Endothelial cell of umbilical vein (primary cell): ENCODE results near the gene MROH7. TPM values are rescaled to one million over a fixed set of nuclear protein-coding genes. Genes with fewer than 3 reads are reported as not detected.

Experiments used
- BruUV-seq: library from RNA; stranded (reverse); fragments of 400-500 nt; replicated peaks from 2 replicates; lab custom pipeline; 2021; lab: Mats Ljungman, UMichigan
- CTCF ChIA-PET: fragments of 300-600, 350-600 bp; sonication (Branson Sonifier 250); formaldehyde crosslinking; loops from one replicate; lab custom pipeline; 2021; ENCODE audit warnings: antibody characterized with exemption, inconsistent platforms; lab: Charles Lee
- POLR2A ChIA-PET: fragments of 300-600, 350-600 bp; sonication (Branson Sonifier 250); formaldehyde crosslinking; loops from one replicate; lab custom pipeline; 2021; ENCODE audit warnings: antibody characterized with exemption, inconsistent platforms; lab: Charles Lee
- DNase-seq: peaks from one replicate; pipeline ENCODE4 v3.0.0-alpha.2; 2011; ENCODE audit warnings: low read depth, low spot score
- FAIRE-seq: peaks from 2 replicates; lab custom pipeline; 2011; peaks lifted over from hg19 to GRCh38; lab: Jason Lieb, UNC
- H2AFZ ChIP-seq: 2 replicates; pipeline ENCODE4 v1.6.0; 2012; ENCODE audit warnings: low read depth, low read length, control low read depth, inconsistent platforms
- H3K27ac ChIP-seq: 2 replicates; pipeline ENCODE4 v1.5.1; 2011; ENCODE audit warnings: low read depth, mild to moderate bottlenecking, control low read depth, low read length, moderate library complexity; ENCODE audit not compliant: insufficient read depth
- H3K27me3 ChIP-seq, 2 experiments: 2 replicates each; pipeline versions ENCODE4 v1.6.0 to v1.6.1; 2011; ENCODE audit warnings: low read length in 2 of 2, mixed read lengths in 1 of 2; ENCODE audit not compliant: control insufficient read depth in 2 of 2, insufficient read depth in 2 of 2
- H3K36me3 ChIP-seq, 2 experiments: 2 replicates in 1 of 2; 3 replicates in 1 of 2; pipeline ENCODE4 v1.5.1; 2011; ENCODE audit warnings: low read length in 2 of 2, mild to moderate bottlenecking in 1 of 2, moderate library complexity in 1 of 2; ENCODE audit not compliant: control insufficient read depth in 2 of 2, insufficient read depth in 2 of 2; ENCODE audit errors: extremely low read depth in 1 of 2
- H3K4me1 ChIP-seq: 3 replicates; pipeline ENCODE4 v1.5.1; 2011; ENCODE audit warnings: mild to moderate bottlenecking, low read length; ENCODE audit not compliant: control insufficient read depth, insufficient read depth; ENCODE audit errors: extremely low read depth
- H3K4me2 ChIP-seq: 2 replicates; pipeline ENCODE4 v1.6.1; 2011; ENCODE audit warnings: low read length, control low read depth, mixed read lengths; ENCODE audit not compliant: insufficient read depth
- H3K4me3 ChIP-seq, 3 experiments: fragments of 200-600 bp in 1 of 3; sonication (generic), shearing (Covaris generic) in 1 of 3; replicated peaks in 1 of 3; 2 replicates each; pipeline ENCODE4 v1.5.1; 2011 to 2016; ENCODE audit warnings: control low read depth in 3 of 3, low read length in 3 of 3, mild to moderate bottlenecking in 2 of 3, inconsistent platforms in 1 of 3, low read depth in 1 of 3, moderate library complexity in 1 of 3; ENCODE audit not compliant: insufficient read depth in 1 of 3
- H3K79me2 ChIP-seq: 2 replicates; pipeline ENCODE4 v1.6.0; 2012; ENCODE audit warnings: low read length, inconsistent platforms; ENCODE audit not compliant: control insufficient read depth, insufficient read depth
- H3K9ac ChIP-seq: replicated peaks from 2 replicates; pipeline ENCODE3; 2011; ENCODE audit warnings: low read length, control low read depth; ENCODE audit not compliant: insufficient read depth; ENCODE audit errors: extremely low read depth
- H3K9me1 ChIP-seq: replicated peaks from 3 replicates; pipeline ENCODE4 v1.6.0; 2011; ENCODE audit warnings: mild to moderate bottlenecking, low read length; ENCODE audit not compliant: control insufficient read depth, insufficient read depth; ENCODE audit errors: extremely low read depth
- H3K9me3 ChIP-seq: replicated peaks from 2 replicates; pipeline ENCODE4 v1.5.1; 2012; ENCODE audit warnings: low read length, inconsistent platforms; ENCODE audit not compliant: control insufficient read depth, insufficient read depth
- H4K20me1 ChIP-seq: replicated peaks from 2 replicates; pipeline ENCODE3; 2011; ENCODE audit warnings: mild to moderate bottlenecking, low read length; ENCODE audit not compliant: control insufficient read depth, insufficient read depth; ENCODE audit errors: extremely low read depth
- EZH2 ChIP-seq: IDR thresholded peaks from 2 replicates; pipeline ENCODE4 v1.6.1; 2012; ENCODE audit warnings: borderline replicate concordance, low read depth, mild to moderate bottlenecking, moderate library complexity, low read length, inconsistent platforms; ENCODE audit not compliant: severe bottlenecking
- FOS ChIP-seq: IDR thresholded peaks from 2 replicates; pipeline ENCODE4 v1.6.1; 2011; ENCODE audit warnings: mild to moderate bottlenecking, low read length, moderate library complexity, borderline replicate concordance; ENCODE audit not compliant: insufficient read depth
- GATA2 ChIP-seq: IDR thresholded peaks from 2 replicates; pipeline ENCODE4 v1.7.0; 2011; ENCODE audit warnings: low read depth, mild to moderate bottlenecking, moderate library complexity, mixed read lengths, low read length; ENCODE audit not compliant: insufficient read length, insufficient read depth
- JUN ChIP-seq: IDR thresholded peaks from 2 replicates; pipeline ENCODE4 v1.6.1; 2011; ENCODE audit warnings: borderline replicate concordance, low read depth; ENCODE audit not compliant: insufficient read length, insufficient read depth
- MYC ChIP-seq: IDR thresholded peaks from one replicate; pipeline ENCODE4 v1.6.1; 2011; ENCODE audit warnings: mild to moderate bottlenecking, low read depth, low read length
- POLR2A ChIP-seq: IDR thresholded peaks from 2 replicates; pipeline ENCODE4 v1.6.1; 2012; ENCODE audit warnings: low read depth, mild to moderate bottlenecking, control low read depth, low read length
- POLR2AphosphoS5 ChIP-seq: IDR thresholded peaks from 2 replicates; pipeline ENCODE4 v1.6.1; 2012; ENCODE audit warnings: low read depth, mild to moderate bottlenecking, control low read depth, low read length, moderate library complexity; ENCODE audit not compliant: insufficient read depth
- dilution Hi-C: fragments of 300-500 bp; cut with MboI; formaldehyde crosslinking; loops from one replicate; pipeline ENCODE4 v1.15.0; 2019; ENCODE audit warnings: low sequenced_read_pairs; ENCODE audit not compliant: extremely low pct_ligation_motif_present
- intact Hi-C: fragments of 100-400 bp; cut with micrococcal nuclease; formaldehyde crosslinking; loops from one replicate; pipeline ENCODE4 v1.10.0; 2022
- polyA plus RNA-seq, 4 experiments: library from polyadenylated mRNA; depleted of rRNA in 3 of 4; stranded (reverse) in 3 of 4; unstranded in 1 of 4; fragments of >200 nt; gene quantifications; 2 replicates each; pipeline versions ENCODE4 v1.2.1 to v1.2.3, GENCODE V29; 2011 to 2012; ENCODE audit warnings: missing spikeins in 1 of 4
- total RNA-seq: library from RNA; stranded (reverse); gene quantifications from 2 replicates; pipeline ENCODE4 v1.2.3, GENCODE V29; 2021
- TF ChIP-seq, protein P1 (sequence below), 2 donors: IDR thresholded peaks; 1 replicate in 1 of 2; 2 replicates in 1 of 2; pipeline ENCODE4 v1.5.1; 2011; ENCODE audit warnings: low read length in 2 of 2, mild to moderate bottlenecking in 2 of 2, moderate library complexity in 2 of 2, control low read depth in 1 of 2, inconsistent platforms in 1 of 2, low read depth in 1 of 2; ENCODE audit not compliant: insufficient read depth in 1 of 2; ENCODE audit errors: extremely low read depth in 1 of 2
- TF ChIP-seq, protein P2 (sequence below): IDR thresholded peaks from 2 replicates; pipeline ENCODE4 v1.6.1; 2011; ENCODE audit not compliant: insufficient read depth, insufficient read length

Gene MROH7
- total and polyA plus RNA-seq, 2 donors (not counting 3 experiments of a cell fraction or from before 2014, with no cell fraction given), result 0.06 to 0.24 TPM

DNA sequence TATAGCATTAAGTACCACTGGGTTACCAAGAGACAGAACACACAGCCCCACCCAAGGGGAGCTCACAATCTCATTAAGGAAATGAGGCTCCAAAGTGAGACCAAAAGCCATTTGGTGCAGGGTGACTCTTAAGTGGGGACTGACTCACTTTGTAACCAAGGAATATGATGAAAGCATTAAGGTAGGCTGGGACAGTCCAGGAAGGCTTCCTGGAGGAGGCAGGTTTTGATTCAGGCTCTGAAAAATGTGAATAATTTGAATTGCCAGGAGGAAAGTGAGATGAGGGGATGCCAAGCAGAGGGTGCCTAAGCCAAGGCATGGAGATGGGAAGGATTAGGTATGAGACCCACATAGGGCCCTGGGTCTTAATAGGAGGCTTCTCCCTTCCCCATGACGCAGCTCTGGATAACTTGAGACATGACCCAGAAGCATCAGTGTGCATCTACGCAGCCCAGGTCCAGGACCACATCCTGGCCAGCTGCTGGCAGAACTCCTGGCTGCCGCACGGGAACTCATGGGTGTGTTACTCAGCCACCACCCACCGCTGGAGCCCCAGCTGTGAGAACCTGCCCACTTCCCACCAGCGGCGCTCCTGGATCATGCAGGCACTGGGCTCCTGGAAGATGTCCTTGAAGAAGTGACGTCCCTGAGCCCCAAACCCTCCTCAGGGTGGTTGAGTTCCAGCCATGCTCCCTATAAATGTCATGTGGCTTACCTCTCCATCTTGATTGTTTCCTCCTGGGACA is 68.1 kb downstream of the MROH7 start:
- Histone ChIP-seq H4K20me1 (no peaks in the 10 kb centered on the region), H3K27me3 (peaks cover 0 to 2% of the 10 kb centered on the region in 2 experiments), H3K4me3 (no peak overlapping the region), H3K36me3 (no peaks in the 10 kb centered on the region), H3K4me2 (no peak overlapping the region), H3K4me1 (no peaks in the 10 kb centered on the region), H2AFZ (no peak overlapping the region), H3K9me1 (no peaks in the 10 kb centered on the region), H3K9ac (no peak overlapping the region), H3K79me2 (no peaks in the 10 kb centered on the region), H3K27ac (no peak overlapping the region), H3K9me3 (no peaks in the 10 kb centered on the region)
- intact Hi-C loops, result no loop called here
- TF ChIP-seq EZH2, result no peak
- TF ChIP-seq POLR2A, result no peak
- no peak for TF ChIP-seq JUN
- no peak for TF ChIP-seq MYC
- TF ChIP-seq POLR2AphosphoS5, result no peak
- no peak for TF ChIP-seq GATA2
- TF ChIP-seq FOS, result no peak
- TF ChIP-seq, protein P1, sequence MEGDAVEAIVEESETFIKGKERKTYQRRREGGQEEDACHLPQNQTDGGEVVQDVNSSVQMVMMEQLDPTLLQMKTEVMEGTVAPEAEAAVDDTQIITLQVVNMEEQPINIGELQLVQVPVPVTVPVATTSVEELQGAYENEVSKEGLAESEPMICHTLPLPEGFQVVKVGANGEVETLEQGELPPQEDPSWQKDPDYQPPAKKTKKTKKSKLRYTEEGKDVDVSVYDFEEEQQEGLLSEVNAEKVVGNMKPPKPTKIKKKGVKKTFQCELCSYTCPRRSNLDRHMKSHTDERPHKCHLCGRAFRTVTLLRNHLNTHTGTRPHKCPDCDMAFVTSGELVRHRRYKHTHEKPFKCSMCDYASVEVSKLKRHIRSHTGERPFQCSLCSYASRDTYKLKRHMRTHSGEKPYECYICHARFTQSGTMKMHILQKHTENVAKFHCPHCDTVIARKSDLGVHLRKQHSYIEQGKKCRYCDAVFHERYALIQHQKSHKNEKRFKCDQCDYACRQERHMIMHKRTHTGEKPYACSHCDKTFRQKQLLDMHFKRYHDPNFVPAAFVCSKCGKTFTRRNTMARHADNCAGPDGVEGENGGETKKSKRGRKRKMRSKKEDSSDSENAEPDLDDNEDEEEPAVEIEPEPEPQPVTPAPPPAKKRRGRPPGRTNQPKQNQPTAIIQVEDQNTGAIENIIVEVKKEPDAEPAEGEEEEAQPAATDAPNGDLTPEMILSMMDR (IDR thresholded peaks at IDR 0.05; ENCODE audit: extremely low read depth in 1 of 2, insufficient read depth in 1 of 2, low read depth in 1 of 2, low read length in 2 of 2), result no peak
- TF ChIP-seq, protein P2, sequence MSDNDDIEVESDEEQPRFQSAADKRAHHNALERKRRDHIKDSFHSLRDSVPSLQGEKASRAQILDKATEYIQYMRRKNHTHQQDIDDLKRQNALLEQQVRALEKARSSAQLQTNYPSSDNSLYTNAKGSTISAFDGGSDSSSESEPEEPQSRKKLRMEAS, result no peak
- POLR2A ChIA-PET, result no interaction called here
- DNase-seq (no peak), FAIRE-seq (no peak)
- BruUV-seq, result no TSS peak
- dilution Hi-C loops, result no loop called here
- CTCF ChIA-PET, result no interaction called here
